Keratinocyte (primary cell): ENCODE measurements around the gene DIAPH1.

ENCODE experiments used
- EZH2 ChIP-seq: IDR thresholded peaks from one replicate; pipeline ENCODE4 v1.6.1; 2012; ENCODE audit warnings: inconsistent platforms, mild to moderate bottlenecking, low read length, moderate library complexity
- TF ChIP-seq, protein P1 (sequence below), 3 experiments: IDR thresholded peaks in 1 of 3; conservative IDR thresholded peaks in 1 of 3; optimal IDR thresholded peaks in 1 of 3; 2 replicates in 2 of 3; 3 replicates in 1 of 3; pipeline versions ENCODE3 to v1.5.1; 2011; ENCODE audit warnings: low read length in 3 of 3, mild to moderate bottlenecking in 3 of 3, moderate library complexity in 2 of 3, control low read depth in 1 of 3, inconsistent platforms in 1 of 3; ENCODE audit not compliant: insufficient read depth in 2 of 3; ENCODE audit errors: extremely low read depth in 1 of 3

DNA sequence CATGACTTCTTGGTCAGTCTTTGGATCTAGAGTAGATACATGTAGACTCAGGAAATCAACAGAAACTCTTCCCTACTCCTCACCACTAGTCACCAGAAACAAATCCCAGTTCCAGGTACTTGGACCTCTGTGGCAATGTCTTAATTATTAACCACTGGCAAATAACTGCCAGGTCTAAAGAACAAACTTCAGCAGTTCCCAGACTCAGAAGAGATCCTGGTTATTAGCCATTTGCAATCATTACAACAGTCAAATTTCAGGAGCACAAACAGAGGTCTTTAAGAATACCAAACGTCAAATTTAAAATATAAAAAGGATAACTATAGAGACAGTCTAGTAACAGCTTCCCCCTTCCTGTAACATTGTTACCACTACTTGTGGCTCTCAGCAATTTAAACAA is 10.2 kb downstream of the DIAPH1 start:
- TF ChIP-seq, protein P1, sequence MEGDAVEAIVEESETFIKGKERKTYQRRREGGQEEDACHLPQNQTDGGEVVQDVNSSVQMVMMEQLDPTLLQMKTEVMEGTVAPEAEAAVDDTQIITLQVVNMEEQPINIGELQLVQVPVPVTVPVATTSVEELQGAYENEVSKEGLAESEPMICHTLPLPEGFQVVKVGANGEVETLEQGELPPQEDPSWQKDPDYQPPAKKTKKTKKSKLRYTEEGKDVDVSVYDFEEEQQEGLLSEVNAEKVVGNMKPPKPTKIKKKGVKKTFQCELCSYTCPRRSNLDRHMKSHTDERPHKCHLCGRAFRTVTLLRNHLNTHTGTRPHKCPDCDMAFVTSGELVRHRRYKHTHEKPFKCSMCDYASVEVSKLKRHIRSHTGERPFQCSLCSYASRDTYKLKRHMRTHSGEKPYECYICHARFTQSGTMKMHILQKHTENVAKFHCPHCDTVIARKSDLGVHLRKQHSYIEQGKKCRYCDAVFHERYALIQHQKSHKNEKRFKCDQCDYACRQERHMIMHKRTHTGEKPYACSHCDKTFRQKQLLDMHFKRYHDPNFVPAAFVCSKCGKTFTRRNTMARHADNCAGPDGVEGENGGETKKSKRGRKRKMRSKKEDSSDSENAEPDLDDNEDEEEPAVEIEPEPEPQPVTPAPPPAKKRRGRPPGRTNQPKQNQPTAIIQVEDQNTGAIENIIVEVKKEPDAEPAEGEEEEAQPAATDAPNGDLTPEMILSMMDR (optimal IDR thresholded peaks at IDR 0.05 in 1 of 3, IDR thresholded peaks at IDR 0.05 in 1 of 3, conservative IDR thresholded peaks at IDR 0.05 in 1 of 3; ENCODE audit: extremely low read depth in 1 of 3, insufficient read depth in 2 of 3, low read length in 3 of 3), result no peak
- no peak for TF ChIP-seq EZH2
